ENCODE measurements around the gene HINT3.

HINT3 gene

DNA sequence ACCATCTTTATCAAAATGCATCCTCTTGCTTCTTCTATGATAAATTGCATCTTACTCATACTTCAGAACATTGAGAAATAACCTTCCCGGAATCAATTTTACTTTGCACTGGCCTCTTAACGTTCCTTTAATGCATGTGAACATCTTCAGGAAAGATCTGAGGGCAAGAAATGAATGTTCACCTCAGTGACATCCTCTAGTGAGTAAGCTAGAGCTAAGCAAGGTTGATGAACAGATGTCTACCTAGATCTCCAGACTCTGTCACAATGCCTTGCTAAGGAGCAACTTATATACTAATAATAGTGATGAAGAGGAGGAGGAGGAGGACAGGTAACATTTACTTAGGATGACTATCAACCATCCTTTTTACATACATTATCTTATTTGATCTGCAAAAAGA is 16.8 kb upstream of the HINT3 start:
- TF ChIP-seq, protein P1, sequence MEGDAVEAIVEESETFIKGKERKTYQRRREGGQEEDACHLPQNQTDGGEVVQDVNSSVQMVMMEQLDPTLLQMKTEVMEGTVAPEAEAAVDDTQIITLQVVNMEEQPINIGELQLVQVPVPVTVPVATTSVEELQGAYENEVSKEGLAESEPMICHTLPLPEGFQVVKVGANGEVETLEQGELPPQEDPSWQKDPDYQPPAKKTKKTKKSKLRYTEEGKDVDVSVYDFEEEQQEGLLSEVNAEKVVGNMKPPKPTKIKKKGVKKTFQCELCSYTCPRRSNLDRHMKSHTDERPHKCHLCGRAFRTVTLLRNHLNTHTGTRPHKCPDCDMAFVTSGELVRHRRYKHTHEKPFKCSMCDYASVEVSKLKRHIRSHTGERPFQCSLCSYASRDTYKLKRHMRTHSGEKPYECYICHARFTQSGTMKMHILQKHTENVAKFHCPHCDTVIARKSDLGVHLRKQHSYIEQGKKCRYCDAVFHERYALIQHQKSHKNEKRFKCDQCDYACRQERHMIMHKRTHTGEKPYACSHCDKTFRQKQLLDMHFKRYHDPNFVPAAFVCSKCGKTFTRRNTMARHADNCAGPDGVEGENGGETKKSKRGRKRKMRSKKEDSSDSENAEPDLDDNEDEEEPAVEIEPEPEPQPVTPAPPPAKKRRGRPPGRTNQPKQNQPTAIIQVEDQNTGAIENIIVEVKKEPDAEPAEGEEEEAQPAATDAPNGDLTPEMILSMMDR (IDR thresholded peaks at IDR 0.05; ENCODE audit: low read depth, low read length, missing control alignments): no peak
- H3K4me3 ChIP-seq (ENCODE audit: low read depth, low read length): no peak overlapping the region
- DNase-seq (ENCODE audit: low read depth): no peak

DNA sequence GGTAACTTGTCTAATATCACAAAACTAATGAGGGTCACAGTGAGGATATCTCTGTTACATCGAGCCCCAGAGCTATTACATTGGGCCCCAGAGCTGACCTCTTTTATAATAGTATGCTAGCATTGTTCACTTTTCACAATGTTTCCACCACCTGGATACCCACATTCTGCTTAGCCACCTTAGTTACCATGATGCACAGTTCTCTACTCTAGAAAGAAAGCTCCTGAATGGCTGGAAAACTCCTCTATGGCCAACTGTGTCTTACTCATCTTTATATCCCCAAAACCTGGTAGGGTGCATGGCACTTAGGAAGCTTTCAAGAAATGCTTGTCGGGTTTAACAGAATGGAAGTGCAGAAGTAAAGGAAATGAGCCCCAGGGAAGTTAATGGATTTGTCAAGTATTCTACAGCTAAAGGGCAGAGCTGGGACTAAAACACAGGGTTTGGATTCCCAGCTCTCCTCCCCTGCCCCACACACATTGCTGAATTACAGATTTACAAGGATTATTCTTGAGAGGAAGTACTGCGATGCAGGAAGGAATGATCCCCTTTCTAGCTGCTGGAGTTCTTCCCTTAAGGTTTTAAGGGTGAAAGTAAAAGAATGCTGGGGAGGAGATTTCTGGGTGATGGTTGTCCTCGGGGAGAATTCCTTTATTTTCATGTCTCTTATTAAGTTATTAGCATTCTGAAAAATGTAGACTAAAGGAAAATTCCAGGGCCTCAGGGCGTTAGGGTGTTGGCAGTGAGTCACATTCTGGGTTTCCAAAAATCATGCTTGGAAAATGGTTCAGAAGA is 16.1 kb upstream of the HINT3 start:
- TF ChIP-seq, protein P1 (IDR thresholded peaks at IDR 0.05; ENCODE audit: low read depth, low read length, missing control alignments): no peak
- no peak overlapping the region for H3K4me3 ChIP-seq (ENCODE audit: low read depth, low read length)
- no peak for DNase-seq (ENCODE audit: low read depth)

DNA sequence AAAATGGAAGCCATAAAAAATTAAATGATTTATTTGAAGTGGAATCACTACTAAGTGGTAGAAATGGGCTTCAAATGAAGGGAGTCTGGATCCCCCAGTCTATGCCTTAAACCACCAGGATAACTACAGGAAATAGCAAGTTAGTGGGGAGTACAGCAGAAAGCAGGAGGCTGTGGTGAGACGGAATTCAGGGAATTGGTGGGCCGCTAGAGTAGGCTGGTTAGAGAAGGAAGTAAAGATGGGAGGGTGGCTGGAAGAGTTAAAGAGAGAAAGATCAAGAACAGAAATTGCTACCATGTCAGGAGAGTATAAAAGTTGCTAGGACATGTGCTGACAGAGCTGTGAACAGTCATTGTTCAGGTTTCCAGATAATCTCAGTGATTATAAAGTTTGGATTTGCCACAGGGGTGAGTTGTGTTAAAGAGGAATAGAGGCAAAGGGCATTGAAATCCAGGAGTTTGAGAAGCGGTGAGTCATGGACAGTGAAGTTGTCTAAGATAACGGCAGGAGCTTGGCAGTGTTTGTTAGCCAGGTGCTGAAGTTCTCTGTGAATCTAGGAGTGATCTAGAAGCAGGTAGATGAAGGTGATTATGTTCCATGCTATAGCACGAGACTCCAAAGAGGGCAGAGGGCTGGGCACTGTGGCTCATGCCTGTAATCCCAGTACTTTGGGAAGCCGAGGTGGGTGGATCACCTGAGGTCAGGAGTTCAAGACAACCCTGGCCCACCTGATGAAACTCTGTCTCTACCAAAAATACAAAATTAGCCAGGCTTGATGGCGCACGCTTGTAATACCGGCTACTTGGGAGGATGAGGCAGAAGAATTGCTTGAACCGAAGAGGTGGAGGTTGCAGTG is 13.7 kb upstream of the HINT3 start:
- TF ChIP-seq, protein P1 (IDR thresholded peaks at IDR 0.05; ENCODE audit: low read depth, low read length, missing control alignments): no peak
- no peak for DNase-seq (ENCODE audit: low read depth)
- H3K4me3 ChIP-seq (ENCODE audit: low read depth, low read length): no peak overlapping the region

DNA sequence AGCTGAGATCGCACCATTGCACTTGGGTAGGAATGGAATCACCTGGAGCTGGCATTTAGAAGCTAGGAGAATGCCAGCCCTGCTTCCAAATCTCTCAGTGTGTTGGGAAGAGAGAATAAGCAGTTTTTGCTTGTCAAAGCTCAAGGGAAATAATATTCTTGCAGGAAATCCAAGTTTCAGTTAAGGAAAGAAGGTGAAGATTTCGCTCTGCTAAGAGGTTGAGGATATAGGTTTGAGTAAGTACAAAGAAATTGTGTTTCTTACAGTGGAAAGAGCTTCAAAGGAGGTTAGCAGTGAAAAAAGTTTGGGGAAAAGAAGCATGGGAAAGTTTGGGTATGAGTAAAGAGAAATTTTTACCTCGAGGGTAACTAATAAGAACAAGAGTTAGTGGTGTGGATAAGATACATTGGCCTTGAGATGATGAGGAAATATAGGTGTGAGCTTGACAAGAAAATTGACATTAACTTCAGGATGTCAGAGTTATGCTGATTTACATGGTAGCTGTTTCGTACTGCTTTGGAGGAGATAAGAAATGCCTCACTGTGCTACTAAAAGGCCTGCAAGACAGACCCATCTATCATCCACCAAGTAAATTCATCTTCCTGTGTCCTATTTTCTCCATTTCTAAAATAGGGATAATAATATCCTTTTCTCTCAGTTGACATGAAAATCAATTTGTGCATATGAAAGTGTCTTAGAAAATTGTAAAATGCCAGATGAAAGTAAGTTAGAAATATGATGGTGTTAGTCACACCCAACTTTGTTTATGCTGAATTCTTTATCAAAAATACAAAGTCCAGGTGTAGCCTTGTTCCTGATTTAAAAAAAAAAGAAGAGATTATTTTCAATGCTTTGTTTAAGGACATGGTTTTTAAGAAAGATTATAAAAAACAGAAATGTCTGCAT is 12.8 kb upstream of the HINT3 start:
- TF ChIP-seq, protein P1 (IDR thresholded peaks at IDR 0.05; ENCODE audit: low read depth, low read length, missing control alignments): no peak
- DNase-seq (ENCODE audit: low read depth): no peak
- H3K4me3 ChIP-seq (ENCODE audit: low read depth, low read length): no peak overlapping the region

DNA sequence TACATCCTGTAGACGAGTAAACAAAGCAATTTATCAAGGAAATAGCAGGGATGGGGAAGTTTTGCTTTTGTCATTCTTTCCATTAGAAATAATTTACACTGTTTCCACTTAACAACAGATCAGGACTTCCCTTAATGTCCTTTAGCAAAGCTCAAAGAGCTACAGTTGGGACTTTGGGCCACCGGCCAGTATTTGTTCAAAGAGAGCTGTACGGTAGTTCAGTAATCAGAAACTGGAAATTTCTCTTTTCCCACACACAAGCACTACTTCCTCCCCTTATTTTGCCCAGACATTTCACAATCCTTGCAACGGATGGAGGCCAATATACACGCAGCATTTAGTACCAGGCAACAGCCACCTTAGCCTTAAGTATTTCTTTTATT is 12.1 kb upstream of the HINT3 start:
- no peak for DNase-seq (ENCODE audit: low read depth)
- TF ChIP-seq, protein P1 (IDR thresholded peaks at IDR 0.05; ENCODE audit: low read depth, low read length, missing control alignments): no peak
- H3K4me3 ChIP-seq (ENCODE audit: low read depth, low read length): no peak overlapping the region

DNA sequence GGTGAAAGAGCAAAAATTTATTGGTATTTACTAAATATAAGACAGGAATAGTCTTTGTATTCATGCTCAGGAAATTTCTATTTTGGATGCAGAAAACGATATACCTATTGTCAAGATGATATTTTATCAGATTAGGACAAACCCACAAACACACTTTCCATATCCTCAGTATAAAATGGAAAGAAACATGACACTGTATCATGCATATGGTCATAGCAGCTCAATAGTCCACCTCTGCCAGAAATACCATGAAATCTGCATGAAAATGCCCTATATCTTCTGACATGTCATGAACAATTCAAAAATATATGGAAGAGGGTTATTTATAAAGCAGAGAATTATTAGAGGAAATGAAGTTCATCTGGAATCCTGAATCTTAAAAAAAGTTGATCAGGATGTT is 11.7 kb upstream of the HINT3 start:
- TF ChIP-seq, protein P1 (IDR thresholded peaks at IDR 0.05; ENCODE audit: low read depth, low read length, missing control alignments): no peak

More for the DNA sequence above, 11.7 kb upstream of the HINT3 start:
- no peak overlapping the region for H3K4me3 ChIP-seq (ENCODE audit: low read depth, low read length)
- DNase-seq (ENCODE audit: low read depth): no peak

Measured in GM12864 (cell line).